ENCODE data around the gene U2AF2. TPM values are rescaled to one million over a fixed set of nuclear protein-coding genes. Genes with fewer than 3 reads are reported as not detected.
"Not testable (repeated sequence)": the region's sequence is repeated elsewhere in the genome, so short reads cannot be mapped to it uniquely, and the experiment has no call there.

U2AF2 gene
- total RNA-seq, 2 experiments from 2014 or later: 211 to 264 TPM

DNA sequence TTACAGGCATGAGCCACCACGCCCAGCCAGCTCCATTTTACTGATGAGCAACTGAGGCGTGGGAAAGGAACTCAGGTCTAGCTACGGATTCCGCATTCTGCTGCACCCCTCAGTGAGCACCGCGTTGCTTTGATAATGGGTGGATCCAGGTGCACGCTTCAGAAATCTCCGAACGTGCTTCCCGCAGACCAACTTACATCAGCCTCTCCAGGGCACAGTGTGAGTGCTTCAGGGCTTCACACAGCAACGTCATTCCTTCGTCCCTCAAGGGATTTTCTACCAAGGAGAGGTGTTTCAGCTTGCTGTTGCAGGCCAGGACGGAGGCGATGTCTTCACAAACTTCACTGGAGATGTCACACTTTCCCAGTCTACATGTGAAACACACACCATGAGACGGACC, 61.7 kb downstream of the U2AF2 start:
- Histone ChIP-seq H3K9me3 (ENCODE audit: low read length) (peaks cover 4% of the 10 kb centered on the region; the same call in 1 of the 2 replicates), H3K4me3 (ENCODE audit: low read depth, low read length, poor library complexity, severe bottlenecking) (no peak overlapping the region), H3K4me2 (ENCODE audit: low read length) (no peak overlapping the region), H2AFZ (ENCODE audit: low read length) (no peak overlapping the region), H4K20me1 (ENCODE audit: insufficient read depth, low read length) (no peaks in the 10 kb centered on the region), H3K79me2 (ENCODE audit: insufficient read depth, low read depth, low read length) (no peaks in the 10 kb centered on the region), H3K36me3 (ENCODE audit: insufficient read depth, low read length) (no peaks in the 10 kb centered on the region), H3K9me2 (ENCODE audit: insufficient read depth, low read length) (no peaks in the 10 kb centered on the region), H3K4me1 (ENCODE audit: insufficient read depth, low read length, poor library complexity, severe bottlenecking) (no peaks in the 10 kb centered on the region), H3K27ac (ENCODE audit: low read depth, low read length, poor library complexity, severe bottlenecking) (no peak overlapping the region)
- ChIA-PET POLR2A (interaction anchor here (0.7 kb wide), 1 partner anchor 338 kb away, joined by 4 read pairs; no protein-coding TSS in a partner anchor), CTCF (ENCODE audit: unreplicated experiment) (no interaction called here)
- TF ChIP-seq, protein P1, sequence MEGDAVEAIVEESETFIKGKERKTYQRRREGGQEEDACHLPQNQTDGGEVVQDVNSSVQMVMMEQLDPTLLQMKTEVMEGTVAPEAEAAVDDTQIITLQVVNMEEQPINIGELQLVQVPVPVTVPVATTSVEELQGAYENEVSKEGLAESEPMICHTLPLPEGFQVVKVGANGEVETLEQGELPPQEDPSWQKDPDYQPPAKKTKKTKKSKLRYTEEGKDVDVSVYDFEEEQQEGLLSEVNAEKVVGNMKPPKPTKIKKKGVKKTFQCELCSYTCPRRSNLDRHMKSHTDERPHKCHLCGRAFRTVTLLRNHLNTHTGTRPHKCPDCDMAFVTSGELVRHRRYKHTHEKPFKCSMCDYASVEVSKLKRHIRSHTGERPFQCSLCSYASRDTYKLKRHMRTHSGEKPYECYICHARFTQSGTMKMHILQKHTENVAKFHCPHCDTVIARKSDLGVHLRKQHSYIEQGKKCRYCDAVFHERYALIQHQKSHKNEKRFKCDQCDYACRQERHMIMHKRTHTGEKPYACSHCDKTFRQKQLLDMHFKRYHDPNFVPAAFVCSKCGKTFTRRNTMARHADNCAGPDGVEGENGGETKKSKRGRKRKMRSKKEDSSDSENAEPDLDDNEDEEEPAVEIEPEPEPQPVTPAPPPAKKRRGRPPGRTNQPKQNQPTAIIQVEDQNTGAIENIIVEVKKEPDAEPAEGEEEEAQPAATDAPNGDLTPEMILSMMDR (conservative IDR thresholded peaks at IDR 0.05; ENCODE audit: low read length): no peak
- TF ChIP-seq EZH2phosphoT487 (IDR thresholded peaks at IDR 0.05; ENCODE audit: borderline replicate concordance, low read depth, low read length): no peak
- BruUV-seq (replicated peaks): no TSS peak
- intact Hi-C loops (cut with micrococcal nuclease; ENCODE audit: unreplicated experiment): no loop called here
- no peak for DNase-seq (ENCODE audit: low spot score)

DNA sequence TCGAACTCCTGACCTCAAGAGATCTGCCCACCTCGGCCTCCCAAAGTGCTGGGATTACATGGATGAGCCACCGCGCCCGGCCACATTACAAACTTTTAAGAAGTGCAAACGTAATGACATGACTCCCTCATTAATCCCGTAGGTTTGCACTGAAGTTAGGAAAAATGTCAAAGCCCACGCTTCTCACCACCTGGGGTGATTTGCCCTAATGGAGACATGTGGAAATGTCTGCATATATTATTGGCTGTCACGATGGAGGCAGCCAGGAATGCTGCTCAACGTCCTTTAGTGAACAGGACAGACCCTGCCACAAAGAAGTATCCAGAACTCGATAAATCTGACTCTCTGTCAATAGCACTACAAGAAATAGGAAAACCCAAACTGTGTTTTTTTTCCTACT, 62.4 kb downstream of the U2AF2 start:
- BruUV-seq (replicated peaks): no TSS peak
- Histone ChIP-seq H3K4me2 (ENCODE audit: low read length) (no peak overlapping the region), H3K4me3 (ENCODE audit: low read depth, low read length, poor library complexity, severe bottlenecking) (no peak overlapping the region), H3K9me2 (ENCODE audit: insufficient read depth, low read length) (no peaks in the 10 kb centered on the region), H4K20me1 (ENCODE audit: insufficient read depth, low read length) (no peaks in the 10 kb centered on the region), H2AFZ (ENCODE audit: low read length) (no peak overlapping the region), H3K27ac (ENCODE audit: low read depth, low read length, poor library complexity, severe bottlenecking) (no peak overlapping the region), H3K4me1 (ENCODE audit: insufficient read depth, low read length, poor library complexity, severe bottlenecking) (no peaks in the 10 kb centered on the region), H3K79me2 (ENCODE audit: insufficient read depth, low read depth, low read length) (no peaks in the 10 kb centered on the region), H3K9me3 (ENCODE audit: low read length) (peaks cover 10% of the 10 kb centered on the region; the same call in 1 of the 2 replicates), H3K36me3 (ENCODE audit: insufficient read depth, low read length) (no peaks in the 10 kb centered on the region)
- POLR2A ChIA-PET: no interaction called here
- CTCF ChIA-PET (ENCODE audit: unreplicated experiment): no interaction called here
- TF ChIP-seq, protein P1 (conservative IDR thresholded peaks at IDR 0.05; ENCODE audit: low read length): no peak
- no peak for TF ChIP-seq EZH2phosphoT487 (IDR thresholded peaks at IDR 0.05; ENCODE audit: borderline replicate concordance, low read depth, low read length)
- DNase-seq (ENCODE audit: low spot score): no peak
- intact Hi-C loops (cut with micrococcal nuclease; ENCODE audit: unreplicated experiment): no loop called here

DNA sequence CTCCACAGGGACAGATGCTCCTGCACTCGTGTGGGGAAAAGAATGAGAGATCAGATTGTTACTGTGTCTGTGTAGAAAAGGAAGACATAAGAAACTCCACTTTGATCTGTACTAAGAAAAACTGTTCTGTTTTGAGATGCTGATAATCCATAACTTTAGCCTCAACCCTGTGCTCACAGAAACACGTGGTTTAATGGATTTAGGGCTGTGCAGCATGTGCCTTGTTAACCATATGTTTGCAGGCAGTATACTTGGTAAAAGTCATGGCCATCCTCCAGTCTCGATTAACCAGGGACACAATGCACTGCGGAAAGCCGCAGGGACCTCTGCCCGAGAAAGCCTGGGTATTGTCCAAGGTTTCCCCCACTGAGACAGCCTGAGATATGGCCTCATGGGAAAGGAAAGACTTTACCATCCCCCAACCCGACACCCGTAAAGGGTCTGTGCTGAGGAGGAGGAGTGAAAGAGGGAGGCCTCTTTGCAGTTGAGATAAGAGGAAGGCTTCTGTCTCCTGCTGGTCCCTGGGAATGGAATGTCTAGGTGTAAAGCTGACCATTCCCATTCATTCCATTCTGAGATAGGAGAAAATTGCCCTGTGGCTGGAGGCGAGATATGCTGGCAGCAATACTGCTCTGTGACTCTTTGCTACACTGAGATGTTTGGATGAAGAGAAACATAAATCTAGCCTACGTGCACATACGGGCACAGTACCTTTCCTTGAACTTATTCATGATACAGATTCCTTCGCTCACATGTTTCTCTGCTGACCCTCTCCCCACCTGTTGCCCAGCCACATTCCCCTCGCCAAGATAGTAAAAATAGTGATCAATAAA, 63.3 kb downstream of the U2AF2 start:
- POLR2A ChIA-PET; intact Hi-C loops (cut with micrococcal nuclease; ENCODE audit: unreplicated experiment); H3K4me3 ChIP-seq (ENCODE audit: low read depth, low read length, poor library complexity, severe bottlenecking): not testable (repeated sequence)

More for the DNA sequence above, 63.3 kb downstream of the U2AF2 start:
- H3K9me3 ChIP-seq (ENCODE audit: low read length): peaks cover 11% of the 10 kb centered on the region; the same call in 1 of the 2 replicates
- H3K9me2 ChIP-seq (ENCODE audit: insufficient read depth, low read length); H3K4me2 ChIP-seq (ENCODE audit: low read length); H3K27ac ChIP-seq (ENCODE audit: low read depth, low read length, poor library complexity, severe bottlenecking); H3K4me1 ChIP-seq (ENCODE audit: insufficient read depth, low read length, poor library complexity, severe bottlenecking); H3K36me3 ChIP-seq (ENCODE audit: insufficient read depth, low read length); CTCF ChIA-PET (ENCODE audit: unreplicated experiment); BruUV-seq (replicated peaks); H4K20me1 ChIP-seq (ENCODE audit: insufficient read depth, low read length); H3K79me2 ChIP-seq (ENCODE audit: insufficient read depth, low read depth, low read length); H2AFZ ChIP-seq (ENCODE audit: low read length); DNase-seq (ENCODE audit: low spot score): not testable (repeated sequence)

Measured in OCI-LY7 (cell line).